Prostate gland (tissue), 2 donors: ENCODE data around the gene IFT27. TPM values are rescaled to one million over a fixed set of nuclear protein-coding genes. Genes with fewer than 3 reads are reported as not detected.
"Not testable (repeated sequence)": the region's sequence is repeated elsewhere in the genome, so short reads cannot be mapped to it uniquely, and the experiment has no call there.

Experiments
- DNase-seq: peaks from one replicate; pipeline ENCODE4 v3.0.0-alpha.2; 2019; ENCODE audit warnings: low spot score
- H3K27ac ChIP-seq, 2 donors: fragments of 200-600 bp; sonication (generic); 2 replicates each; pipeline ENCODE4 v1.5.1; 2017 to 2019
- H3K27me3 ChIP-seq: fragments of 200-600 bp; sonication (generic); replicated peaks from 2 replicates; pipeline ENCODE4 v1.5.1; 2019; ENCODE audit not compliant: insufficient read depth
- H3K36me3 ChIP-seq, 2 donors: fragments of 200-600 bp; sonication (generic); 1 replicate in 1 of 2; 2 replicates in 1 of 2; pipeline versions ENCODE4 v1.5.1 to v1.8.1; 2017 to 2019
- H3K4me1 ChIP-seq: fragments of 200-600 bp; sonication (generic); replicated peaks from 2 replicates; pipeline ENCODE4 v1.5.1; 2019
- H3K4me3 ChIP-seq, 2 donors: fragments of 200-600 bp; sonication (generic); 2 replicates each; pipeline ENCODE4 v1.5.1; 2017 to 2019
- H3K9me3 ChIP-seq: fragments of 200-600 bp; sonication (generic); 2 replicates; pipeline ENCODE4 v1.5.1; 2017
- CTCF ChIP-seq, 4 experiments: fragments of 200-600 bp in 2 of 4; fragments of 450-650 bp in 2 of 4; sonication (generic) in 2 of 4; IDR thresholded peaks; 1 replicate in 3 of 4; 2 replicates in 1 of 4; pipeline ENCODE4 v1.5.1; 2016 to 2019; ENCODE audit warnings: antibody characterized with exemption in 4 of 4, mild to moderate bottlenecking in 2 of 4, moderate library complexity in 2 of 4
- POLR2A ChIP-seq: fragments of 450-650 bp; IDR thresholded peaks from one replicate; pipeline ENCODE4 v1.6.1; 2016; ENCODE audit warnings: antibody characterized with exemption, mild to moderate bottlenecking
- POLR2AphosphoS5 ChIP-seq: sonication (generic); formaldehyde crosslinking; IDR thresholded peaks from one replicate; pipeline ENCODE4 v1.6.1; 2017; ENCODE audit warnings: antibody characterized with exemption
- WGBS: methylation state at CpG from one replicate; pipeline ENCODE4 v1.1.5; 2018; 5-methylcytosine and 5-hydroxymethylcytosine counted together
- intact Hi-C: fragments of 100-400 bp; cut with DNase I; formaldehyde crosslinking; loops from one replicate; pipeline ENCODE4 v1.14.2; 2022
- total RNA-seq, 2 donors: library from RNA; depleted of rRNA; stranded (reverse); fragments of >200 nt; gene quantifications; one replicate each; pipeline ENCODE4 v1.1.0, GENCODE V29; 2016

The IFT27 gene
- total RNA-seq, 2 donors from 2014 or later = 16.5 to 26.4 TPM

DNA sequence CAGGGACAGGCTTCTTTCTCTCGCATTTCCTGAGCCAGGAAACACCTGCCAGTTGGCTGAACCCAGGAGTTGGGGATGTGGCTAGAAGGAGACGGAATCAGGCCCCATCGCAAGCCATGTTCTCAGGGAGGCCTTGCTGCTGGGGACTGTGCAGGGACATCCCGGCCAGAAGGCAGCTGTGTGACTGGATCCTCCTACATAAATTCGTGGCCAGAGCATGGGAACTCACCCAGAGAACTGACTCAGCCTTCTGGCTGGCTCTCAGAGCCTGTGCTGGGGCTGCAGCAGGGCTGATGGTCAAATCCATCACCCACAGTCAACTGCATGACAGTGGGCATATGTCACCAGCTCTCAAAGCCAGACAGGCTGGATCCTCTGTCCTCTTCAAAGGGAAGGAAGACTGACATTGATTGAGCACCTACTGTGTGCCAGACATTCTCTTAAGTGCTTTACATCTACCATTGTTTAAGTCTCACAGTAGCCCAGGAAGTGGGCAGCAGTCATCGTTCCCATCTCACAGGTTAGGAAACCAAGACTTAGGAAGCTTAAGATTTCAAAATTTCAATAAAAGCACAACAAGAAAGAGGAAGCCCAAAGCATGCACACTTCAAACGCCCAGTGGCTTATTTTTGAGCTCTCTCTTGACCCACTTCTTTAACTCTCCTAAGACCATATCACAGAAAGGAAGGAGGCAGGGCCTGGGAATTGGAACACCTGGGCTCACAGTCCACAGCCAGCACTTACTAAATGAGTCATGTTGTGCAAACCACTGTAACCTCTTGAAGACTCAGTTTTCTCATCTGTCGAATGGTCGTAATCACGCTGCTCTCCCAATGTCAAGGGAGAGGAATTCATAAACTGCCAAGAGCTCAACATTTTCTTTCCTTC, 41.5 kb downstream of the IFT27 start:
- no peak for DNase-seq
- H3K36me3 ChIP-seq = no peaks in the 10 kb centered on the region
- H3K27ac ChIP-seq = no peak overlapping the region
- WGBS = 60% methylated on average over 10 of the region's 10 CpGs
- TF ChIP-seq POLR2AphosphoS5 = no peak
- TF ChIP-seq POLR2A = no peak
- no peak for TF ChIP-seq CTCF (IDR thresholded peaks at IDR 0.05)
- H3K4me1 ChIP-seq = no peaks in the 10 kb centered on the region
- peaks cover 4% of the 10 kb centered on the region for H3K27me3 ChIP-seq
- intact Hi-C loops = no loop called here
- H3K4me3 ChIP-seq = no peak overlapping the region
- no peaks in the 10 kb centered on the region for H3K9me3 ChIP-seq

GRCh38 chr22:36733271-36733670, 42.6 kb downstream of the IFT27 start:
- H3K9me3 ChIP-seq = no peaks in the 10 kb centered on the region
- TF ChIP-seq POLR2AphosphoS5 (no peak), POLR2A (no peak), CTCF (IDR thresholded peaks at IDR 0.05) (no peak)
- DNase-seq = no peak
- 64% methylated on average over 3 of the region's 3 CpGs for WGBS
- no peaks in the 10 kb centered on the region for H3K36me3 ChIP-seq
- no peaks in the 10 kb centered on the region for H3K4me1 ChIP-seq
- H3K4me3 ChIP-seq = no peak overlapping the region
- H3K27me3 ChIP-seq = peaks cover 4% of the 10 kb centered on the region
- no peak overlapping the region for H3K27ac ChIP-seq
- intact Hi-C loops = no loop called here

- no peaks in the 10 kb centered on the region for H3K36me3 ChIP-seq
- H3K9me3 ChIP-seq = no peaks in the 10 kb centered on the region
- no peaks in the 10 kb centered on the region for H3K4me1 ChIP-seq
- 86% methylated on average over 1 of the region's 1 CpG for WGBS
- no peak for TF ChIP-seq CTCF (IDR thresholded peaks at IDR 0.05)
- no peak for TF ChIP-seq POLR2AphosphoS5
- TF ChIP-seq POLR2A = no peak
- peaks cover 4% of the 10 kb centered on the region for H3K27me3 ChIP-seq
- intact Hi-C loops = no loop called here
- no peak overlapping the region for H3K4me3 ChIP-seq
- no peak overlapping the region for H3K27ac ChIP-seq
- DNase-seq = no peak
Measured at GRCh38 chr22:36732609-36733008, 43.3 kb downstream of the IFT27 start.

GRCh38 chr22:36731916-36732315, 44.0 kb downstream of the IFT27 start:
- TF ChIP-seq POLR2AphosphoS5 (no peak), POLR2A (no peak), CTCF (IDR thresholded peaks at IDR 0.05) (no peak)
- Histone ChIP-seq H3K36me3 (no peaks in the 10 kb centered on the region), H3K27me3 (peaks cover 2% of the 10 kb centered on the region), H3K4me1 (no peaks in the 10 kb centered on the region), H3K9me3 (no peaks in the 10 kb centered on the region), H3K27ac (no peak overlapping the region), H3K4me3 (no peak overlapping the region)
- DNase-seq = no peak
- whole genome bisulfite sequencing = 78% methylated on average over 5 of the region's 5 CpGs
- intact Hi-C loops = no loop called here

- DNase-seq, H3K4me3 ChIP-seq, H3K4me1 ChIP-seq, H3K36me3 ChIP-seq, intact Hi-C loops, H3K27me3 ChIP-seq, H3K27ac ChIP-seq, H3K9me3 ChIP-seq: not testable (repeated sequence)
- 86% methylated on average over 6 of the region's 6 CpGs for WGBS
Measured at GRCh38 chr22:36731321-36731720, 44.6 kb downstream of the IFT27 start.
